ENCODE measurements around the gene TOLLIP. TPM values are rescaled to one million over a fixed set of nuclear protein-coding genes. Genes with fewer than 3 reads are reported as not detected.

Gene TOLLIP
- total and polyA plus RNA-seq, 9 of the 15 experiments (the other 6 are each of a cell fraction or from before 2014, with no cell fraction given), result 0.23 to 22.8 (median 7.1) TPM

DNA sequence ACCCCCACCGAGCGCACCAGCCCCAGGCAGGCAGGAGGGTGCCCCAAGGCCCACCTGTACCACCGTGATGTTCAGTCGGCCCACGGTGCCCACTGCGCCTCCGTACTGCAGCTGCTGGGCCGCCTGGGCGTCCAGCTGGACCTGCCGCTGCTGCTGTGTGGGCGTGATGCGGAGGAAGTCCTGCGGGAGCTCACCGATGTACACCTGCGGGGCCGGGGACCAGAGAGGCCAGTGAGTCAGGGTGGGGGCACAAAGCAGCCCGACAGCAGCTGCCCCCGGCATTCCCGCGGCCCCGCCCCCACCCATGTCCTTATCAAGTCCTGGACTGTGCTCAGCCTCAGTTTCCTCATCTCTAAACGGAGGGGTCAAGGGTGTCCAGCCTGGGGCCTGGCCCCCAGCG is 13.8 kb downstream of the TOLLIP start:
- Histone ChIP-seq H3K9me1 (ENCODE audit: control insufficient read depth, insufficient read depth, low read length) (no peaks in the 10 kb centered on the region), H3K9me3 (replicated peaks; ENCODE audit: control insufficient read depth, insufficient read depth, low read depth, low read length) (no peaks in the 10 kb centered on the region), H4K20me1 (replicated peaks; ENCODE audit: control insufficient read depth, insufficient read depth, low read length) (no peaks in the 10 kb centered on the region; the same call in 1 of the 2 replicates), H3K4me3 (no peak overlapping the region), H2AFZ (ENCODE audit: low read depth, low read length) (no peak overlapping the region), H3K4me1 (replicated peaks in 1 of 2; ENCODE audit: control insufficient read depth in 2 of 2, insufficient read depth in 2 of 2, low read length in 2 of 2) (peaks cover 0 to 19% of the 10 kb centered on the region in 2 experiments; a peak in 3 of 5 replicates), H3K27ac (ENCODE audit: extremely low read depth, low read depth, low read length) (no peak overlapping the region), H3K36me3 (ENCODE audit: control insufficient read depth, insufficient read depth, low read length) (peaks cover 19% of the 10 kb centered on the region; the same call in 2 of the 3 replicates), H3K4me2 (ENCODE audit: insufficient read depth, low read length) (no peak overlapping the region), H3K27me3 (ENCODE audit: control insufficient read depth in 2 of 2, insufficient read depth in 2 of 2, low read length in 2 of 2) (no peaks in the 10 kb centered on the region), H3K79me2 (ENCODE audit: control insufficient read depth, insufficient read depth, low read length) (peaks cover 21% of the 10 kb centered on the region), H3K9ac (ENCODE audit: insufficient read depth in 1 of 2, low read depth in 2 of 2, low read length in 2 of 2) (no peak overlapping the region)
- intact Hi-C loops (cut with micrococcal nuclease), result no loop called here
- BruUV-seq (replicated peaks), result no TSS peak
- no peak for FAIRE-seq
- in situ Hi-C loops (cut with MboI), result no loop called here
- no peak for DNase-seq (ENCODE audit: extremely low read depth in 1 of 4, low spot score in 3 of 4)
- no peak for ATAC-seq
- WGBS (ENCODE audit: insufficient coverage, low coverage, missing lambda C conversion rate), result 95% methylated on average over 6 of the region's 23 CpGs
- POLR2A ChIA-PET, result no interaction called here
- no peak for TF ChIP-seq PHTF2 (CRISPR knock-in tag; IDR thresholded peaks at IDR 0.05)
- TF ChIP-seq ZNF551 (CRISPR knock-in tag; IDR thresholded peaks at IDR 0.05), result no peak
- TF ChIP-seq POLR2G (IDR thresholded peaks at IDR 0.05; ENCODE audit: low read depth, low read length), result peak; percentile 40; the same call in 1 of the 2 replicates
- CTCF ChIA-PET (ENCODE audit: low intra/inter-chr PET ratio), result no interaction called here

- intact Hi-C loops (cut with micrococcal nuclease), result no loop called here
- peaks cover 0 to 17% of the 10 kb centered on the region in 2 experiments; a peak in 2 of 5 replicates for H3K4me1 ChIP-seq (replicated peaks in 1 of 2; ENCODE audit: control insufficient read depth in 2 of 2, insufficient read depth in 2 of 2, low read length in 2 of 2)
- no TSS peak for BruUV-seq (replicated peaks)
- no peaks in the 10 kb centered on the region for H3K9me1 ChIP-seq (ENCODE audit: control insufficient read depth, insufficient read depth, low read length)
- H3K79me2 ChIP-seq (ENCODE audit: control insufficient read depth, insufficient read depth, low read length), result peaks cover 16% of the 10 kb centered on the region
- H3K27ac ChIP-seq (ENCODE audit: extremely low read depth, low read depth, low read length), result no peak overlapping the region
- no peaks in the 10 kb centered on the region for H3K9me3 ChIP-seq (replicated peaks; ENCODE audit: control insufficient read depth, insufficient read depth, low read depth, low read length)
- DNase-seq (ENCODE audit: extremely low read depth in 1 of 4, low spot score in 3 of 4), result no peak
- H3K4me2 ChIP-seq (ENCODE audit: insufficient read depth, low read length), result no peak overlapping the region
- no peak overlapping the region for H3K4me3 ChIP-seq
- POLR2A ChIA-PET, result no interaction called here
- TF ChIP-seq POLR2G (IDR thresholded peaks at IDR 0.05; ENCODE audit: low read depth, low read length) (0 out of 2 replicates have a peak, but pooled peaks have one; percentile 3), SMARCA5 (IDR thresholded peaks at IDR 0.05) (no peak)
- in situ Hi-C loops (cut with MboI), result no loop called here
- FAIRE-seq, result no peak
- no peak overlapping the region for H2AFZ ChIP-seq (ENCODE audit: low read depth, low read length)
- H4K20me1 ChIP-seq (replicated peaks; ENCODE audit: control insufficient read depth, insufficient read depth, low read length), result no peaks in the 10 kb centered on the region
- H3K9ac ChIP-seq (ENCODE audit: insufficient read depth in 1 of 2, low read depth in 2 of 2, low read length in 2 of 2), result no peak overlapping the region
- peaks cover 21% of the 10 kb centered on the region; the same call in 2 of the 3 replicates for H3K36me3 ChIP-seq (ENCODE audit: control insufficient read depth, insufficient read depth, low read length)
- 97% methylated on average over 14 of the region's 22 CpGs for WGBS (ENCODE audit: insufficient coverage, low coverage, missing lambda C conversion rate)
- ATAC-seq, result no peak
- CTCF ChIA-PET (ENCODE audit: low intra/inter-chr PET ratio), result no interaction called here
- H3K27me3 ChIP-seq (ENCODE audit: control insufficient read depth in 2 of 2, insufficient read depth in 2 of 2, low read length in 2 of 2), result no peaks in the 10 kb centered on the region
Measured at GRCh38 chr11:1295086-1295485, 14.3 kb downstream of the TOLLIP start.

All from K562 (cell line).